ENCODE data around the gene RASSF4. TPM values are rescaled to one million over a fixed set of nuclear protein-coding genes. Genes with fewer than 3 reads are reported as not detected.

Gene RASSF4
- total and polyA plus RNA-seq, 4 donors = 8.2 to 26.9 (median 12.4) TPM

DNA sequence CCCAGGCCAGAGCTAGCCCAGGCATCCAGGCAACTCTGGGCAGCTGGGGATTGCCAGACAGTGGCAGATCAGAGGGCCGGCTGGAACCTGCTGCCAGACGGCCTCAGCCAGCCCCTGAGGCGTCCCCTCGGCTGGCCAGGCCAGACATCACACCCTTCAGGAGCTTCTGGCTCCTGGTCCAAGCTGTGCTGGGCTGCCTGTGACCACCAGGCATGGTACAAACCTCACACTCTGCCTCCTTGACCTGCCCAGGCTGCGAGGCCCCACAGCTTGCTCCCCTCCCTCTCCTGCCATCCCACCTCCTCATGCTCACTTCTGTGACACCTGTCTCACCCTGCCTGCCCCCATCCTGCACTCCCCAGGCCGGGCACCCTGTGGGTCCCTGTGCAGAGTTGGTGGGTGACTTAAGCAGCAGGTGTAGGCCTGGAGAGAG is 13.3 kb downstream of the RASSF4 start:
- 89% methylated on average over 6 of the region's 6 CpGs for WGBS
- peaks cover 4 to 36% (median 23%) of the 10 kb centered on the region in 4 donors for H3K4me1 ChIP-seq (ENCODE audit: control insufficient read depth in 4 of 4, insufficient read depth in 4 of 4, low read length in 3 of 4)

DNA sequence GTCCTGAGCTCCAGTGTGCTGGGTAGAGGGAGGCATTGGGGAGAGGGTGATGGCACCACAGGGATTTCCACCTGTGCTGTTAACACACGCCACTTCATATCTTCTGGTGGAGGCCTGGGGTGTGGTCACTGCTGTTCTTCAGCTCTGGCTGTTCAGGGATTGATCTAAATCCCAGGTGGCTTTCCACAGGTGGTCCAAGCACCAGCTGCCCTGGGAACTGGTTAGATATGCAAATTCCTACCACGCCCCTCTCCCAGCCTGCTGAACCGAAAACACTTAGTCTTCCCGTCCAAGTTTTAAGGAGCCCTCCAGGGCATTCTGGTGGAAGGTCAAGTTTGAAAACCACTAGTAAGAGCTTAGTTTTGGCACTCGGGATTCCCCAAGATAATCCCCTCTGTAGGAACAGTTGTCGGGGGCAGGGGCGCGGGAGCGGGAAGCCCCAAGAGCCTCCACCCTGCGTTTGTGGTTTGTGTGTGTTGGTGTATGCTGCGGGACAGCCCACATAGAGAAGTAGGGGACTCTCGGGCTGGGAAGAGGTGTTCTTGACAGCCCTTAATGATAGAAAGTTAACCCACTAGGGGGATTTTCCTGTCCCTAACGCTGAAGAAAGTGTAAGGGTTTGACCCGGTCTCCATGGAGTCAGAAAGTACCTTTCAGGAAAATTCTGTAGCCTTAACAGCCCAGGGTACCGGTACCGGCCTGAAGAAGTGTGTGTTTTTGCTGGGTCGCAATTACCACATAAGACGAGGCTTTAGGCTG is 13.9 kb downstream of the RASSF4 start:
- WGBS = 82% methylated on average over 18 of the region's 18 CpGs
- Histone ChIP-seq H3K4me1 (ENCODE audit: control insufficient read depth in 4 of 4, insufficient read depth in 4 of 4, low read length in 3 of 4) (peaks cover 0 to 30% (median 20%) of the 10 kb centered on the region in 4 donors), H3K4me3 (ENCODE audit: low read depth in 1 of 3, low read length in 3 of 3) (no peak overlapping the region), H3K27me3 (ENCODE audit: control insufficient read depth in 4 of 4, insufficient read depth in 4 of 4, low read length in 3 of 4) (no peaks in the 10 kb centered on the region), H3K9ac (ENCODE audit: low read depth in 1 of 2, low read length in 2 of 2) (no peak overlapping the region), H3K9me3 (ENCODE audit: control insufficient read depth in 4 of 4, low read length in 3 of 4) (no peaks in the 10 kb centered on the region), H3K27ac (ENCODE audit: low read depth in 1 of 2, low read length in 2 of 2) (no peak overlapping the region), H3K36me3 (ENCODE audit: control insufficient read depth in 4 of 4, insufficient read depth in 3 of 4, low read depth in 1 of 4, low read length in 3 of 4) (peaks cover 0 to 5% (median under 1%) of the 10 kb centered on the region in 4 donors)
- no peak for DNase-seq (ENCODE audit: low spot score)
- TF ChIP-seq, protein P1, sequence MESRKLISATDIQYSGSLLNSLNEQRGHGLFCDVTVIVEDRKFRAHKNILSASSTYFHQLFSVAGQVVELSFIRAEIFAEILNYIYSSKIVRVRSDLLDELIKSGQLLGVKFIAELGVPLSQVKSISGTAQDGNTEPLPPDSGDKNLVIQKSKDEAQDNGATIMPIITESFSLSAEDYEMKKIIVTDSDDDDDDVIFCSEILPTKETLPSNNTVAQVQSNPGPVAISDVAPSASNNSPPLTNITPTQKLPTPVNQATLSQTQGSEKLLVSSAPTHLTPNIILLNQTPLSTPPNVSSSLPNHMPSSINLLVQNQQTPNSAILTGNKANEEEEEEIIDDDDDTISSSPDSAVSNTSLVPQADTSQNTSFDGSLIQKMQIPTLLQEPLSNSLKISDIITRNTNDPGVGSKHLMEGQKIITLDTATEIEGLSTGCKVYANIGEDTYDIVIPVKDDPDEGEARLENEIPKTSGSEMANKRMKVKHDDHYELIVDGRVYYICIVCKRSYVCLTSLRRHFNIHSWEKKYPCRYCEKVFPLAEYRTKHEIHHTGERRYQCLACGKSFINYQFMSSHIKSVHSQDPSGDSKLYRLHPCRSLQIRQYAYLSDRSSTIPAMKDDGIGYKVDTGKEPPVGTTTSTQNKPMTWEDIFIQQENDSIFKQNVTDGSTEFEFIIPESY (IDR thresholded peaks at IDR 0.05) = no peak
- TF ChIP-seq, protein P2, sequence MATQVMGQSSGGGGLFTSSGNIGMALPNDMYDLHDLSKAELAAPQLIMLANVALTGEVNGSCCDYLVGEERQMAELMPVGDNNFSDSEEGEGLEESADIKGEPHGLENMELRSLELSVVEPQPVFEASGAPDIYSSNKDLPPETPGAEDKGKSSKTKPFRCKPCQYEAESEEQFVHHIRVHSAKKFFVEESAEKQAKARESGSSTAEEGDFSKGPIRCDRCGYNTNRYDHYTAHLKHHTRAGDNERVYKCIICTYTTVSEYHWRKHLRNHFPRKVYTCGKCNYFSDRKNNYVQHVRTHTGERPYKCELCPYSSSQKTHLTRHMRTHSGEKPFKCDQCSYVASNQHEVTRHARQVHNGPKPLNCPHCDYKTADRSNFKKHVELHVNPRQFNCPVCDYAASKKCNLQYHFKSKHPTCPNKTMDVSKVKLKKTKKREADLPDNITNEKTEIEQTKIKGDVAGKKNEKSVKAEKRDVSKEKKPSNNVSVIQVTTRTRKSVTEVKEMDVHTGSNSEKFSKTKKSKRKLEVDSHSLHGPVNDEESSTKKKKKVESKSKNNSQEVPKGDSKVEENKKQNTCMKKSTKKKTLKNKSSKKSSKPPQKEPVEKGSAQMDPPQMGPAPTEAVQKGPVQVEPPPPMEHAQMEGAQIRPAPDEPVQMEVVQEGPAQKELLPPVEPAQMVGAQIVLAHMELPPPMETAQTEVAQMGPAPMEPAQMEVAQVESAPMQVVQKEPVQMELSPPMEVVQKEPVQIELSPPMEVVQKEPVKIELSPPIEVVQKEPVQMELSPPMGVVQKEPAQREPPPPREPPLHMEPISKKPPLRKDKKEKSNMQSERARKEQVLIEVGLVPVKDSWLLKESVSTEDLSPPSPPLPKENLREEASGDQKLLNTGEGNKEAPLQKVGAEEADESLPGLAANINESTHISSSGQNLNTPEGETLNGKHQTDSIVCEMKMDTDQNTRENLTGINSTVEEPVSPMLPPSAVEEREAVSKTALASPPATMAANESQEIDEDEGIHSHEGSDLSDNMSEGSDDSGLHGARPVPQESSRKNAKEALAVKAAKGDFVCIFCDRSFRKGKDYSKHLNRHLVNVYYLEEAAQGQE (IDR thresholded peaks at IDR 0.05) = no peak
- TF ChIP-seq HNF4A (conservative IDR thresholded peaks at IDR 0.05) (no peak), FOXA1 (IDR thresholded peaks at IDR 0.05) (no peak), FOXA2 (IDR thresholded peaks at IDR 0.05) (no peak), HNF4G (IDR thresholded peaks at IDR 0.05) (no peak), SP1 (IDR thresholded peaks at IDR 0.05) (no peak), EGR1 (IDR thresholded peaks at IDR 0.05; ENCODE audit: low read depth in 2 of 2) (no peak), GABPA (IDR thresholded peaks at IDR 0.05 in 1 of 2, conservative IDR thresholded peaks at IDR 0.05 in 1 of 2) (no peak), NR2F2 (IDR thresholded peaks at IDR 0.05) (no peak), RAD21 (IDR thresholded peaks at IDR 0.05) (no peak), YY1 (IDR thresholded peaks at IDR 0.05) (no peak), TAF1 (conservative IDR thresholded peaks at IDR 0.05) (no peak)
- TF ChIP-seq, protein P3, sequence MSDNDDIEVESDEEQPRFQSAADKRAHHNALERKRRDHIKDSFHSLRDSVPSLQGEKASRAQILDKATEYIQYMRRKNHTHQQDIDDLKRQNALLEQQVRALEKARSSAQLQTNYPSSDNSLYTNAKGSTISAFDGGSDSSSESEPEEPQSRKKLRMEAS (IDR thresholded peaks at IDR 0.05) = no peak

More for the DNA sequence above, 13.3 kb downstream of the RASSF4 start:
- no peak for DNase-seq (ENCODE audit: low spot score)
- TF ChIP-seq HNF4A (conservative IDR thresholded peaks at IDR 0.05) = no peak
- no peak for TF ChIP-seq GABPA (IDR thresholded peaks at IDR 0.05 in 1 of 2, conservative IDR thresholded peaks at IDR 0.05 in 1 of 2)
- no peak for TF ChIP-seq TAF1 (conservative IDR thresholded peaks at IDR 0.05)
- no peak for TF ChIP-seq YY1 (IDR thresholded peaks at IDR 0.05)
- no peak for TF ChIP-seq HNF4G (IDR thresholded peaks at IDR 0.05)
- TF ChIP-seq, protein P2 (IDR thresholded peaks at IDR 0.05) = no peak
- TF ChIP-seq SP1 (IDR thresholded peaks at IDR 0.05) = no peak
- no peak for TF ChIP-seq RXRA (IDR thresholded peaks at IDR 0.05)
- no peak for TF ChIP-seq JUND (IDR thresholded peaks at IDR 0.05)
- TF ChIP-seq NR2F2 (IDR thresholded peaks at IDR 0.05) = no peak
- TF ChIP-seq RAD21 (IDR thresholded peaks at IDR 0.05) = no peak
- TF ChIP-seq FOXA1 (IDR thresholded peaks at IDR 0.05) = no peak
- TF ChIP-seq, protein P1 (IDR thresholded peaks at IDR 0.05) = no peak
- no peaks in the 10 kb centered on the region for H3K9me3 ChIP-seq (ENCODE audit: control insufficient read depth in 4 of 4, low read length in 3 of 4)
- no peak overlapping the region for H3K4me3 ChIP-seq (ENCODE audit: low read depth in 1 of 3, low read length in 3 of 3)
- H3K9ac ChIP-seq (ENCODE audit: low read depth in 1 of 2, low read length in 2 of 2) = no peak overlapping the region
- H3K36me3 ChIP-seq (ENCODE audit: control insufficient read depth in 4 of 4, insufficient read depth in 3 of 4, low read depth in 1 of 4, low read length in 3 of 4) = peaks cover 0 to 5% (median under 1%) of the 10 kb centered on the region in 4 donors
- no peaks in the 10 kb centered on the region for H3K27me3 ChIP-seq (ENCODE audit: control insufficient read depth in 4 of 4, insufficient read depth in 4 of 4, low read length in 3 of 4)
- no peak overlapping the region for H3K27ac ChIP-seq (ENCODE audit: low read depth in 1 of 2, low read length in 2 of 2)
